Epithelial cell of prostate (primary cell): ENCODE results near the gene COL23A1.
"Not testable (repeated sequence)": the region's sequence is repeated elsewhere in the genome, so short reads cannot be mapped to it uniquely, and the experiment has no call there.

Source experiments
- DNase-seq: peaks from one replicate; pipeline ENCODE4 v3.0.0-alpha.2; 2011; ENCODE audit warnings: low read depth, low spot score
- H3K27ac ChIP-seq: fragments of 450-650 bp; 2 replicates; pipeline ENCODE4 v1.5.1; 2017; ENCODE audit warnings: mild to moderate bottlenecking

COL23A1 gene

GRCh38 chr5:178304761-178305645, 285.2 kb downstream of the COL23A1 start:
- no peak for DNase-seq
- no peak overlapping the region for H3K27ac ChIP-seq

- no peak for DNase-seq
- H3K27ac ChIP-seq = no peak overlapping the region
Measured at GRCh38 chr5:178304016-178304415, 286.2 kb downstream of the COL23A1 start.

GRCh38 chr5:178302321-178302720, 287.9 kb downstream of the COL23A1 start:
- H3K27ac ChIP-seq, DNase-seq: not testable (repeated sequence)

- H3K27ac ChIP-seq = no peak overlapping the region
- DNase-seq = no peak
Measured at GRCh38 chr5:178301641-178302040, 288.6 kb downstream of the COL23A1 start.

GRCh38 chr5:178298283-178298807, 291.8 kb downstream of the COL23A1 start:
- no peak for DNase-seq
- H3K27ac ChIP-seq = no peak overlapping the region

- no peak overlapping the region for H3K27ac ChIP-seq
- DNase-seq = no peak
Measured at GRCh38 chr5:178297751-178298150, 292.4 kb downstream of the COL23A1 start.

- H3K27ac ChIP-seq = no peak overlapping the region
- no peak for DNase-seq
Measured at GRCh38 chr5:178296066-178296465, 294.1 kb downstream of the COL23A1 start.

GRCh38 chr5:178295589-178295988, 294.6 kb downstream of the COL23A1 start:
- H3K27ac ChIP-seq = no peak overlapping the region
- DNase-seq = no peak

GRCh38 chr5:178293815-178294214, 296.4 kb downstream of the COL23A1 start:
- H3K27ac ChIP-seq = no peak overlapping the region
- DNase-seq = no peak

- no peak for DNase-seq
- no peak overlapping the region for H3K27ac ChIP-seq
Measured at GRCh38 chr5:178293400-178293799, 296.8 kb downstream of the COL23A1 start.

GRCh38 chr5:178292826-178293205, 297.4 kb downstream of the COL23A1 start:
- H3K27ac ChIP-seq = no peak overlapping the region
- no peak for DNase-seq

- DNase-seq = no peak
- H3K27ac ChIP-seq = no peak overlapping the region
Measured at GRCh38 chr5:178291969-178292825, 298.0 kb downstream of the COL23A1 start.

GRCh38 chr5:178291161-178291561, 299.0 kb downstream of the COL23A1 start:
- no peak overlapping the region for H3K27ac ChIP-seq
- no peak for DNase-seq

- DNase-seq = no peak
- no peak overlapping the region for H3K27ac ChIP-seq
Measured at GRCh38 chr5:178290376-178290775, 299.8 kb downstream of the COL23A1 start.

- H3K27ac ChIP-seq = no peak overlapping the region
- DNase-seq = no peak
Measured at GRCh38 chr5:178289438-178289837, 300.8 kb downstream of the COL23A1 start.

- H3K27ac ChIP-seq = no peak overlapping the region
Measured at GRCh38 chr5:178288401-178289368, 301.5 kb downstream of the COL23A1 start.

GRCh38 chr5:178287791-178288105, 302.4 kb downstream of the COL23A1 start:
- DNase-seq = no peak

More at GRCh38 chr5:178288401-178289368, 301.5 kb downstream of the COL23A1 start:
- DNase-seq = peak; percentile 87

GRCh38 chr5:178287091-178287790, 303.0 kb downstream of the COL23A1 start:
- no peak overlapping the region for H3K27ac ChIP-seq
- DNase-seq = no peak

More at GRCh38 chr5:178287791-178288105, 302.4 kb downstream of the COL23A1 start:
- H3K27ac ChIP-seq = no peak overlapping the region
